Measurements from ENCODE around the gene CLPSL1.
"Not testable (repeated sequence)": the region's sequence is repeated elsewhere in the genome, so short reads cannot be mapped to it uniquely, and the experiment has no call there.

Gene CLPSL1, protein sequence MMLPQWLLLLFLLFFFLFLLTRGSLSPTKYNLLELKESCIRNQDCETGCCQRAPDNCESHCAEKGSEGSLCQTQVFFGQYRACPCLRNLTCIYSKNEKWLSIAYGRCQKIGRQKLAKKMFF

DNA sequence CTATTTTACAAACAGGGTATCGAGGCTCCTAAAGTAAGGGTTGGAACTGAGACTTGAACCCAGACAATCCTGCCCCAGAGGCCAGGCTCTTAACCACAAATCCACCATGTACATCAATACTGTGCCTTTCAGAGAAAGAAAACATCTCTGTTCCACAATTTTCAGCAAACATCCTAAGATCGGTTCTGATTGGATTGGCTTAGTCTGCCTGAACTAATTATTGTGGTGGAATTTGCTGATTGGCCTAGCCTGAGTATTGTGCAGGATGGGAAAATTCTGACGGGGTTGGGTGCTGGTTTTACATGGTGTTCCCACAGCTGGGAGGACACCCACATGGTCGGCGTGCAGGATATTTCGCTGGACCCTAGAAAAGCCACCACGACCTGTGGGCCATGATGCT is at the start of gene CLPSL1:
Gene CLPSL1, plus strand, starts transcription at position 301 of the 400 bp plus-strand sequence. Its CDS starts 92 bp downstream, at position 393.
- DNase-seq: no peak

DNA sequence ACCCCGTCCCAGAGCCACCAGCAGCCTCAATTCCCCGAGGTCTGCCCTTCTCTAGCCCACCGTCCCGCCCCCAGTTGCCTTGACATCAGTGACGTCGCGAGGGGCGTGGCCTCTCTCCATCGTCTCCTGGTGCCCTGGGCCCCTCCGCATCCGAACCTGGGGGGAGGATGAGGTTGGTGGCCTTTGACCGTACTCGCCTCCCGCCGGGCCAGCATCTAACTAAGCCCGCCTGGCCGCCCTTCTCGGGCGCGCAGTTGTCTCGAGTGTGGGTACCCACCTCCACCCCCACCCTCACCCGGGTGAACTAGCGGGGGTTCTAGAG is 49.4 kb upstream of the CLPSL1 start:
- peak; percentile 60 to 80 for DNase-seq

DNA sequence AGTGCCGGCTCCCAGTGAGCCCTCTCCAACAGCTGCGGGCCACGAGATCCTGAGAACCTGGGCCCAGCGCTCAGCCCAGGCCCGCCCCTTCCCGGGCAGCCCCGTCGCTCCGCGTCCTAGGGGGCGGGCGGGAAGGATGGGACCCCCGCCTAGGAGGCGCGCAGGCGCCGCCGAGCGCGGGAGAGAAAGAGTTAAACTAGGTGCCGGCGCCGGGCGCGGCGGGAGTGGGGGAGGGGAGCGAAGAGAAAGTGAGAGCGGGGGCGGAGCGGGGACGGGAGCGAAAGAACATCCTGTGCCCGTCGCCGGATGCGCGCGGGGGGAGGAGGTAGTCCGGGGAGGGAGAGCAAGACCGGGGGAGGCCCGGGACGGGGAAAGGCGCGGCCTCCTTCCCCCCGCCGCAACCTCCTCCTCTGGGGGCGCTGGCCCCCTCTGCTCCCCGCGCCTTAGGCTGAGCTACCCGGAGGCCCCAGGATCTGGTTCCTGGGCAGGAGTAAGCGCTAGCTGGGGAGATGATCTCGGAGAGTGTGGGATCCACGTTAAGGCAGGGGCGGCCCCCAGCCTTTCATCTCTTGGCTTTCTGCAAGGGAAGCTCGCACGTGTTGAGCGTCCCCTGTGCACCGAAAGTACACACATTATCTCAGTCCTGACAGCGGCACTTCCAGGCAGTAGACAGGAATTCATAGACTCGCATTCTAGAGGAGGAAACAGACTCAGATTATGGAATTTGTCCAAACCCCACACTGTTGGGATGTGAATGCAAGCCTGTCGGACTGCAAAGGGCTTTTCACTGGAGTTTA is 48.9 kb upstream of the CLPSL1 start:
- DNase-seq: peak; percentile 23 to 66

DNA sequence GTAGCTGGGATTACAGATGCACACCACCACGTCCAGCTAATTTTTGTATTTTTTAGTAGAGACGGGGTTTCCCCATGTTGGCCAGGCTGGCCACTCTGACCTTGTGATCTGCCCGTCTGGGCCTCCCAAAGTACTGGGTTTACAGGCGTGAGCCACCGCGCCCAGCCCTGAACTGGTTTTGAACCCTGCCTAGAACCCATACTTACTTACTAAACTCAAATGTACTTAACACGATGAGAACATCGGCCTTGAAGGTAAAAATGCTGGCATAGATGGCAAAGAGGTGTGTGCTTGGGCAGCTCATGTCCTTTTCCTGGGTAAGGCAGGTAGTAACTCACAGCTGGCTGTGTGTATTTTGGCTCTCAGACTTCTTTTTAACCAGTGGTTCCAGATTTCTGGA is 47.2 kb upstream of the CLPSL1 start:
- DNase-seq: no peak

DNA sequence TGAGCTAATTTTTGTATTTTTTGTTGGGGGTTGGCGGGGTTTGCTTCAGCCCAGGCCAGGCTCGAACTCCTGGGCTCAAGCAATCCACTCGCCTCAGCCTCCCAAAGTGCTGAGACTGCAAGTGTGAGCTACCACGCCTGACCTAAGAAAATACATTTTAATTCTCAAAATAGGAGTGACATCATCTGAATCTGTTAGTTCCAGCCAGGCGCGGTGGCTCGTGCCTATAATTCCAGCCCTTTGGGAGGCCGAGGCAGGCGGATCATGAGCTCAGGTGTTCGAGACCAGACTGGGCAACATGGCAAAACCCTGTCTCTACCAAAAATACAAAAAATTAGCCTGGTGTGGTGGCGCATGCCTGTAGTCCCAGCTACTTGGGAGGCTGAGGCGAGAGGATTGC is 46.5 kb upstream of the CLPSL1 start:
- DNase-seq: not testable (repeated sequence)

- no peak for DNase-seq
Measured at GRCh38 chr6:35735452-35735851, 45.4 kb upstream of the CLPSL1 start.

GRCh38 chr6:35736253-35736894 is 44.4 kb upstream of the CLPSL1 start:
- peak; percentile 9 to 23 for DNase-seq

DNA sequence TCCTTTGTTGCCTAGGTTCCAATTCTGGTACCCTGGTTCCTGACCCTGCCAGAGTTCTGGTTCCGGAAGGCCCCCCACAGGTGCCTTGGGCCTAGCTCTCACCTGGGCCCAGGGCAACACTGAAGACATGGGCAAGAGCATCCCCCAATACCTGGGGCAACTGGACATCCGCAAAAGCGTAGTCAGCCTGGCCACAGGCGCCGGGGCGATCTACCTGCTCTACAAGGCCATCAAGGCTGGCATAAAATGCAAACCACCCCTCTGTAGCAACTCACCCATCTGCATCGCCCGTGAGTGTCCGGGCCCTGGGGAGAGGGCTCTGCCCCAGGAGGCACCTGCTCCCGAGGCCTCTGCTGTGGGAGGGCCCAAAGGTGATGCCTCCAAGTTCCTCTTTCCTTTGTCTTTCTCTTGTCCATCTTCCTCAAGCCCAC is 43.8 kb upstream of the CLPSL1 start, which contains the start of gene ARMC12:
Gene ARMC12, plus strand, starts transcription at position 51 of the 431 bp plus-strand sequence. Its CDS starts 77 bp downstream, at position 128.
- no peak for DNase-seq

- DNase-seq: peak; percentile 4 to 15
Measured at GRCh38 chr6:35737413-35738211, 43.2 kb upstream of the CLPSL1 start.

DNA sequence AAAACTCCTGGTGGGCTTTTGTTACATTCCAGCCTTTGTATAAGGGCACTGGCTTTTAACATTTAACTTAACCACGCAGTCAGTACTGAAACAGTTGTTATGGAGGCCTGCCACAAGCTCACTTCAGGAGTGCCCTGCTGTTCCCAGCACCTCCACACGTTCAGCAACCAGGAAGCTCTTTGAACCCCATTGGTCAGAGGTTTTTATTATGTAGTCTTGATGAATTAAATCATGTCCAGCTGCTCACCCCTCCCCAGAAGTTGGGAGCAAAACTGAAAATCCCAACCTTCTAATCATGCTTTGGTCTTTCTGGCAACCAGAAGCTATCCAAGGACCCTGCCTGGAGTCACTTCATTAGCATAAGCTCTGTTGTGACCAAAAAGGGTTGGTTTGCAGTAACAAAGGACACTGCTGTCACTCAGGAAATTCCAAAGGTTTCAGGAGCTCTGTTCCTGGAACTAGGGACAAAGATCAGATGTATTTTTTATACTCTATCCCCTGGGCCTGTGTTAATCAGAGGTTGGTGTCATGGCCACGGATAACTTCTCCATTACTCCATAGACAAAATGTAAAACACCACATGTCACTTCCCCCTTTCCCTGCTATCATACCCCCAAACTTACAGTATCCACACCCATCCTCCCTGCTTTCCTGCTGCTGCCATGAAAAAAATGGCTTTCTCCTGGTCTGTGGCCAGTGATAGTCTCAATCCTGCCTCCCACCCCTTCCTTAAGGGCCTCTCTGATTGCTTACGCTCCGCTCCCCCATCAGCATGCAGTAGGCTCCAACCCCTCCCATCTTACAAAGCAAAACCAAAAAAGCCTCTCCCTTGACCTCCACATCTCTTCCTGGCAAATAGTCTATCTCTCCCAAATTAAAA is 40.9 kb upstream of the CLPSL1 start:
- no peak for DNase-seq

GRCh38 chr6:35742842-35743241 is 38.0 kb upstream of the CLPSL1 start:
- DNase-seq: no peak

DNA sequence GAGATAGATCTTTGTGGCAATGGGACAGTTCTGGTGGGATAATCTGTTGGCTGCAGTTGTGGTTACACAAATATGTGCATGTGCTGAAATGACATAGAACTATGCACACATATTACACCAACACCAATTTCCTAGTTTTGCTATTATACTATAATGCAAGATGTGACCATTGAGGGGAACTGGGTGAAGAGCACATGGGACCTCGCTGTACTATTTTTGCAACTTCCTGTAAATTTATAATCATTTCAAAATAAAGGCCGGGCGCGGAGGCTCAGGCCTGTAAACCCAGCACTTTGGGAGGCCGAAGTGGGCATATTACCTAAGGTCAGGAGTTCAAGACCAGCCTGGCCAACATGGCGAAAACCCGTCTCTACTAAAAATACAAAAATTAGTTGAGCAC is 35.3 kb upstream of the CLPSL1 start:
- DNase-seq: no peak

DNA sequence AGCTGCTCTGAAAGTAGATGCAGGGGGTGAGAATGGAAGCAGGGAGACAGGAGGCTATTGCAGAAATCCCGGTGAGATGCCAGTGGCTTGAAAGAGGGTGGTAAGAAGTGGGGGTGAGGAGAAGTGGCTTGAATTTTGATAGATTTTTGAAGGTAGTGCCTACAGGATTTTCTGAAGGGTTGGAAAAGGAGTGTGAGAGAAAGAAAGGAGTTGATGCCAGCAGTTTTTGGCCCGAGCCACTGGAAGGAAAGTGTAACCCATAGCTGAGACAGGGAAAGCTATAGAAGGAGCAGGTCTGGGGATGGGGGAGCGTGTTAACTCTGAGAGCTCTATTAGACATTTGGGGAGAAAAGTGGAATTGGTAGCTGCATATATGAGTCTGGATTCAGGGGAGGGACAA is 34.3 kb upstream of the CLPSL1 start:
- DNase-seq: no peak

GRCh38 chr6:35747877-35748276 is 32.9 kb upstream of the CLPSL1 start:
- DNase-seq: no peak

DNA sequence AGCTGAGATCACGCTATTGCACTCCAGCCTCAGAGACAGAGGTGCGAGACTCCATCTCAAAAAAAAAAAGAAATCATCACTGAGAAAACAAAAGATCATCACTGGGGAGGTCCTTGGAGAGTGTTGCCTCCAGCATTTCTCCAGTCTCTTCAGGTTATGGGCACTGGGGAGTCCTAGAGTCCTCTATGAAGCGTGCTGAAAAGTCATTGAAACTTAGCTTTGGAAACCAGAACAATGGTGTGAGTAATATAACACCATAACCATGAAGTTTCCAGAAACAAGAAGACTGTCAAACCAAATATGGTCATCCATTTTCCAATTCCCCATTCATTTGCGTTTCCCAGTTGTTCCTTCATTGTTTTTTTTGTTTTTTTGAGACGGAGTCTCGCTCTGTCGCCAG is 30.3 kb upstream of the CLPSL1 start:
- DNase-seq: no peak

- DNase-seq: no peak
Measured at GRCh38 chr6:35751594-35751993, 29.2 kb upstream of the CLPSL1 start.

DNA sequence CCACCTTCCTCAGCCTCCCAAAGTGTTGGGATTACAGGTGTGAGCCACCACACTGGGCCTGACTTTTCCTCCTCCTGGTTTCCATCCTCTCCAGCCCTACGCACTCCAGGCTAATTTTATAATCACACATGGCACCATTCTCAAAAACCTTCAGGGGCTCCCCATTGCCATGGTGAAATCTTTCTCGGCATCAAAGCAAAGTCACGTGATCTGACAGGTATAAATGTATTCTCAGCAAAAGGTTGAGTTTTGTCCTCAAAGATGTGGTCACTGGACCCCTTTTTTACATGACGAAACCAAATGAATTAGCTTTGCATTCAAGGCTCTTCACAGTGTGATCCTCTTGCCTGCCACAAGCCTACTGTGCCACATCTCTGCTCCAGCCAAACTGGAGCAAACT is 28.5 kb upstream of the CLPSL1 start:
- DNase-seq: no peak

DNA sequence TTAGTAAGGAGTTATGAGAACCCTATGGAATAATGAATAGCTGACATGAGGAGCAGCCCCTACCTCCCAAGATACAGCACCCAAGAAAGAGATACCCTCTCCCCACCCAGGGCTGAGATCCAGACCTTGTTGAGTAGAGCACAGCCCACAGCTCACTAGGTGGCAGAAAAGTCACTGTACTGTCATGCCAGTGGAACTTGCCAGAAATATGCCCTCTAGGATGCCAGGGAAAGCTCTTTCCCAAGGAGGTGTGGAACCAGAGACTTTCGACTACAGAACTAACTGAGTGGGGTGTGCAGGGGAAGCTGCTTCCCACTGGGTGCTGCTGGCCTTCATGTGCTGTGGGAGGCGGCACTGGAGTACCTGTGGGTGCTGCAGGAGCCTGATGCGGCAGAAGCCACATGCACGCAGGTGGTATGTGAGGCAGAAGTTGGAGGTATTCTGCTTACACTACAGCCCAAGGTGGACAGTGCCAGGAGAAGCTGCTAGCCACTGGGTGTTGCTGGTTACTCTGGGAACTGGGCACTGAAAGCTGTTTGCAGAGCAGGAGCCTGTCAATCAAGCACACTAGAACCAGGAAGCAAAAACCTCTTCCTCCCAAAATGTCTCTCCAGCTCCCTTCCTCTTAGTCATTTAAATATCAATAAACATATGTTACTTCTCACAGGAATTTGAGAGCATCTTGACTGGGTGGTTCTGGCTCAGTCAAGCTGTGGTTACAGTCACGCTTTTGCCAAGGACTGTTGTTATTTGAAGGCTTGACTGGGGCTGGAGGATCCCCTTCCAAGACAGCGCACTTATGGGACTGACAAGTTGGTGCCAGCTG is 26.2 kb upstream of the CLPSL1 start:
- DNase-seq: peak; percentile 24 to 73

- DNase-seq: no peak
Measured at GRCh38 chr6:35755278-35755924, 25.4 kb upstream of the CLPSL1 start.

GRCh38 chr6:35757456-35758123 is 23.2 kb upstream of the CLPSL1 start:
- no peak for DNase-seq

Data from NCI-H187 (cell line).